Measurements from ENCODE around the gene CBX5. TPM values are rescaled to one million over a fixed set of nuclear protein-coding genes. Genes with fewer than 3 reads are reported as not detected.
A peak's percentile ranks its signal among the peaks of the same experiment; 100 is the strongest.

Gene CBX5
- total and polyA plus RNA-seq, 9 of the 15 experiments (the other 6 are each of a cell fraction or from before 2014, with no cell fraction given): 32.6 to 102 (median 59.2) TPM

GRCh38 chr12:54279632-54280467 lies at the start of gene CBX5 (continued):
- peak; percentile 87 for TF ChIP-seq PBX2 (CRISPR knock-in tag; IDR thresholded peaks at IDR 0.05; ENCODE audit: low read depth)
- TF ChIP-seq PBX2 (tag; conservative IDR thresholded peaks at IDR 0.05; ENCODE audit: low read depth): peak; percentile 99
- no peak for TF ChIP-seq SPI1 (IDR thresholded peaks at IDR 0.05; ENCODE audit: borderline replicate concordance, low read depth, low read length)
- no peak for TF ChIP-seq MAFF (IDR thresholded peaks at IDR 0.05; ENCODE audit: low read length)
- no peak for TF ChIP-seq GTF2A2 (tag; IDR thresholded peaks at IDR 0.05)
- no peak for TF ChIP-seq ZNF316 (IDR thresholded peaks at IDR 0.05)
- TF ChIP-seq OTX1 (CRISPR knock-in tag; IDR thresholded peaks at IDR 0.05): no peak
- no peak for TF ChIP-seq HLTF (IDR thresholded peaks at IDR 0.05)
- TF ChIP-seq PHTF2 (CRISPR knock-in tag; IDR thresholded peaks at IDR 0.05): no peak
- no peak for TF ChIP-seq CTCFL (IDR thresholded peaks at IDR 0.05; ENCODE audit: borderline replicate concordance, insufficient read depth, low read depth, low read length, poor library complexity, severe bottlenecking)
- no peak for TF ChIP-seq ZNF212 (CRISPR knock-in tag; IDR thresholded peaks at IDR 0.05)
- peak; percentile 69 for TF ChIP-seq E2F8 (IDR thresholded peaks at IDR 0.05; ENCODE audit: low read depth, partially characterized antibody)
- TF ChIP-seq CEBPB (tag; IDR thresholded peaks at IDR 0.05): peak; percentile 76
- peak; percentile 36; the same call in 1 of the 2 replicates for TF ChIP-seq ELF1 (tag; IDR thresholded peaks at IDR 0.05)
- TF ChIP-seq ZNF431 (CRISPR knock-in tag; IDR thresholded peaks at IDR 0.05): no peak; the same call in 1 of the 2 replicates
- no peak for TF ChIP-seq ZNF717 (CRISPR knock-in tag; IDR thresholded peaks at IDR 0.05)
- peak; percentile 94 for TF ChIP-seq MYBL2 (IDR thresholded peaks at IDR 0.05; ENCODE audit: low read depth)
- no peak for TF ChIP-seq MYBL2 (CRISPR knock-in tag; IDR thresholded peaks at IDR 0.05; ENCODE audit: borderline replicate concordance)
- TF ChIP-seq TFAP4 (CRISPR knock-in tag; IDR thresholded peaks at IDR 0.05; ENCODE audit: borderline replicate concordance): peak; percentile 46; the same call in 1 of the 2 replicates
- TF ChIP-seq MECOM (CRISPR knock-in tag; IDR thresholded peaks at IDR 0.05): no peak
- no peak for TF ChIP-seq MCM3 (IDR thresholded peaks at IDR 0.05)
- no peak for TF ChIP-seq TRIM24 (IDR thresholded peaks at IDR 0.05)
